Peyer's patch (tissue), 4 donors: Measurements from ENCODE around the gene DDX27. TPM values are rescaled to one million over a fixed set of nuclear protein-coding genes. Genes with fewer than 3 reads are reported as not detected.
A peak's percentile ranks its signal among the peaks of the same experiment; 100 is the strongest.
"Not testable (repeated sequence)": the region's sequence is repeated elsewhere in the genome, so short reads cannot be mapped to it uniquely, and the experiment has no call there.

Experiments
- DNase-seq, 3 donors: peaks; one replicate each; pipeline ENCODE4 v3.0.0-alpha.2; 2017 to 2019
- H3K27ac ChIP-seq, 4 donors: fragments of 200-600 bp; sonication (generic); one replicate each; pipeline ENCODE4 v1.5.1; 2016 to 2019
- H3K27me3 ChIP-seq, 2 donors: fragments of 200-600 bp; sonication (generic); one replicate each; pipeline ENCODE4 v1.5.1; 2019
- H3K36me3 ChIP-seq, 3 donors: fragments of 200-600 bp; sonication (generic); one replicate each; pipeline ENCODE4 v1.5.1; 2016 to 2019
- H3K4me1 ChIP-seq, 4 donors: fragments of 200-600 bp; sonication (generic); one replicate each; pipeline ENCODE4 v1.5.1; 2016 to 2019
- H3K4me3 ChIP-seq, 4 donors: fragments of 200-600 bp; sonication (generic); 1 replicate in 3 of 4; 2 replicates in 1 of 4; pipeline ENCODE4 v1.5.1; 2016 to 2019; ENCODE audit warnings: mild to moderate bottlenecking in 1 of 4
- H3K9me3 ChIP-seq, 4 donors: fragments of 200-600 bp; sonication (generic); one replicate each; pipeline ENCODE4 v1.5.1; 2016 to 2019; ENCODE audit warnings: mild to moderate bottlenecking in 1 of 4
- POLR2A ChIP-seq, 2 donors: fragments of 450-650 bp; IDR thresholded peaks; one replicate each; pipeline ENCODE4 v1.5.1; 2017; ENCODE audit warnings: antibody characterized with exemption in 2 of 2, mild to moderate bottlenecking in 2 of 2, moderate library complexity in 2 of 2
- total RNA-seq, 4 donors: library from RNA; depleted of rRNA; stranded (reverse); fragments of >200 nt; gene quantifications; one replicate each; pipeline ENCODE4 v1.1.0, GENCODE V29; 2016
- TF ChIP-seq, protein P1 (sequence below), 6 experiments: fragments of 450-650 bp in 4 of 6; fragments of 200-600 bp in 2 of 6; sonication (generic) in 1 of 6; IDR thresholded peaks; one replicate each; pipeline ENCODE4 v1.5.1; 2017 to 2019; ENCODE audit warnings: antibody characterized with exemption in 6 of 6, mild to moderate bottlenecking in 3 of 6, moderate library complexity in 1 of 6

The DDX27 gene
- total RNA-seq, 4 donors from 2014 or later, result 23.1 to 81.7 (median 39.2) TPM

- no peaks in the 10 kb centered on the region for H3K9me3 ChIP-seq
- H3K27me3 ChIP-seq, result no peaks in the 10 kb centered on the region
- TF ChIP-seq POLR2A (IDR thresholded peaks at IDR 0.05), result no peak
- TF ChIP-seq, protein P1, sequence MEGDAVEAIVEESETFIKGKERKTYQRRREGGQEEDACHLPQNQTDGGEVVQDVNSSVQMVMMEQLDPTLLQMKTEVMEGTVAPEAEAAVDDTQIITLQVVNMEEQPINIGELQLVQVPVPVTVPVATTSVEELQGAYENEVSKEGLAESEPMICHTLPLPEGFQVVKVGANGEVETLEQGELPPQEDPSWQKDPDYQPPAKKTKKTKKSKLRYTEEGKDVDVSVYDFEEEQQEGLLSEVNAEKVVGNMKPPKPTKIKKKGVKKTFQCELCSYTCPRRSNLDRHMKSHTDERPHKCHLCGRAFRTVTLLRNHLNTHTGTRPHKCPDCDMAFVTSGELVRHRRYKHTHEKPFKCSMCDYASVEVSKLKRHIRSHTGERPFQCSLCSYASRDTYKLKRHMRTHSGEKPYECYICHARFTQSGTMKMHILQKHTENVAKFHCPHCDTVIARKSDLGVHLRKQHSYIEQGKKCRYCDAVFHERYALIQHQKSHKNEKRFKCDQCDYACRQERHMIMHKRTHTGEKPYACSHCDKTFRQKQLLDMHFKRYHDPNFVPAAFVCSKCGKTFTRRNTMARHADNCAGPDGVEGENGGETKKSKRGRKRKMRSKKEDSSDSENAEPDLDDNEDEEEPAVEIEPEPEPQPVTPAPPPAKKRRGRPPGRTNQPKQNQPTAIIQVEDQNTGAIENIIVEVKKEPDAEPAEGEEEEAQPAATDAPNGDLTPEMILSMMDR (IDR thresholded peaks at IDR 0.05), result no peak
- no peak overlapping the region for H3K4me3 ChIP-seq
- H3K27ac ChIP-seq, result no peak overlapping the region
- no peaks in the 10 kb centered on the region for H3K36me3 ChIP-seq
- no peak for DNase-seq
- H3K4me1 ChIP-seq, result no peaks in the 10 kb centered on the region
Measured at GRCh38 chr20:49210757-49211110, 8.5 kb upstream of the DDX27 start.

GRCh38 chr20:49214571-49214970 lies 4.6 kb upstream of the DDX27 start:
- Histone ChIP-seq H3K36me3 (no peaks in the 10 kb centered on the region), H3K9me3 (no peaks in the 10 kb centered on the region), H3K27me3 (no peaks in the 10 kb centered on the region), H3K4me3 (no peak overlapping the region), H3K27ac (no peak overlapping the region), H3K4me1 (no peaks in the 10 kb centered on the region)
- no peak for TF ChIP-seq POLR2A (IDR thresholded peaks at IDR 0.05)
- TF ChIP-seq, protein P1 (IDR thresholded peaks at IDR 0.05), result no peak
- DNase-seq, result no peak

DNA sequence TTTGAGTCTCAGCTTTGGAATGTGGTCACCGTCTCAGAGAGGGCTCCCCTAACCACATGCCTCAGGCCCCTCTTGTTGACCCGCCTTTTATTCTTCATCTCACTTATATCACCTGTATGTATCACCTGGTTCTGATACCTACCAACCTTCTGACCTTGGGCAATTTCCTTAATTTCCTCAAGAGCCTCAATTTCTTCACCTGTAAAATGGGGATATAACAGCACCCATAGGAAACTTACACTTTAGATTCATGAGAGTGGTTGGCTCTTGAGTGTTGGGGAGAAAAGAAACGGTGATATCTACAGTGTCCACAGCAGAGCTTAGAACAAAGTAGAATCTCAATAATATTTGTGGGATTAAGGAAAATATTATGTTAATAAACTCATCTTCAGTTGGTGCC lies 4.0 kb upstream of the DDX27 start:
- no peak for DNase-seq
- TF ChIP-seq, protein P1 (IDR thresholded peaks at IDR 0.05), result no peak
- TF ChIP-seq POLR2A (IDR thresholded peaks at IDR 0.05), result no peak
- no peaks in the 10 kb centered on the region for H3K27me3 ChIP-seq
- H3K27ac ChIP-seq, result no peak overlapping the region
- peaks cover 0 to 3% (median 1%) of the 10 kb centered on the region in 4 donors for H3K4me1 ChIP-seq
- H3K36me3 ChIP-seq, result no peaks in the 10 kb centered on the region
- H3K4me3 ChIP-seq, result no peak overlapping the region
- no peaks in the 10 kb centered on the region for H3K9me3 ChIP-seq

DNA sequence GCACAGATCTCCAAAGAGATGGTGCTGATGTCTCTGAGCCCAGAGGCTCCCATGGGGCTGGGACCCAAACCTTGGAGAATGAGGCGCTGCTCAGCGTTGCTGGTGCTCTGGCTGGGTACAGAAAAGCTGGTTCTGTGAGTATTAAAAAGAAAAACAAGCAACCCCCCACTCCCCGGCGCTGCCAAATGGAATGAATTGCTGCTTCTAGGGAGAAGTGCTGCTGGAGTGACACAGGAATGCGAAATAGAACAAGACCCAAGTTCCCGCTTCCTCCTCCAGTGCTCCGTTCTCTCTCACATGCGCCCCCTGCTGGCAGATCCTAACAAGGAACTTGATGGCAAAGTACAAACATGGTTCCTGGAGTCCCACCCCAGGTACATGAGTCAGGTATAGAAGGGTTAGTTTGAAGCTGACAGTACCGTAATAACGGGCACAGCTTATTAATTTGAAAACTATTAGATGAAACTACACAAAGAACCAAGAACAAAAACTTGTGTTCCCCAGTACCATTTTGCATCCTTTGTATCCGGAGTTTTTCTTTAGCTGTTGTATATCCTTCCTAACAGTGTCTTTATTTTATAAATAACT lies 2.1 kb upstream of the DDX27 start:
- no peak for TF ChIP-seq POLR2A (IDR thresholded peaks at IDR 0.05)
- TF ChIP-seq, protein P1 (IDR thresholded peaks at IDR 0.05), result peak; percentile 83 to 94 (median 92)
- H3K4me3 ChIP-seq, result peak overlapping the region in 1 of 4 donors; percentile 26
- H3K27ac ChIP-seq, result peak overlapping the region in 1 of 4 donors; percentile 25
- peak; percentile 95 to 98 (median 98) for DNase-seq
- H3K27me3 ChIP-seq, result no peaks in the 10 kb centered on the region
- no peaks in the 10 kb centered on the region for H3K9me3 ChIP-seq
- peaks cover 0 to 7% (median 3%) of the 10 kb centered on the region in 4 donors for H3K4me1 ChIP-seq
- peaks cover 0 to 8% (median 0%) of the 10 kb centered on the region in 3 donors for H3K36me3 ChIP-seq

DNA sequence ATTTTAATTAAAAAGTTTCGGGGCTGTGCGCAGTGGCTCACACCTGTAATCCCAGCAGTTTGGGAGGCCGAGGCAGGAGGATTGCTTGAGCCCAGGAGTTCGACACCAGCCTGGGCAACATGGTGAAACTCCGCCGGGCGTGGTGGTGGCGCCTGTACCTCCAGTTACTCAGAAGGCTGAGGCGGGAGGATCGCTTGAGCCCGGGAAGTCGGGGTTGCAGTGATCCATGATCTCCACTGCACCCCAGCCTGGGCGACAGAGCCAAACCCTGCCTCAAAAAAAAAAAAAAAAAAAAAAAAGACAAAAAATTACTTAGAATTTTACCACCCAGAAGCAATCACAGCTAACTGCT lies 501 bp upstream of the DDX27 start:
- peaks cover 0 to 24% (median 0%) of the 10 kb centered on the region in 3 donors for H3K36me3 ChIP-seq
- H3K4me3 ChIP-seq, result peak overlapping the region in 3 of 4 donors; percentile 63 to 89 (median 74)
- H3K27me3 ChIP-seq, H3K9me3 ChIP-seq, H3K4me1 ChIP-seq: not testable (repeated sequence)
- H3K27ac ChIP-seq, result peak overlapping the region; percentile 85 to 95 (median 92)
- DNase-seq, result peak; percentile 25 to 68 (median 56)

DNA sequence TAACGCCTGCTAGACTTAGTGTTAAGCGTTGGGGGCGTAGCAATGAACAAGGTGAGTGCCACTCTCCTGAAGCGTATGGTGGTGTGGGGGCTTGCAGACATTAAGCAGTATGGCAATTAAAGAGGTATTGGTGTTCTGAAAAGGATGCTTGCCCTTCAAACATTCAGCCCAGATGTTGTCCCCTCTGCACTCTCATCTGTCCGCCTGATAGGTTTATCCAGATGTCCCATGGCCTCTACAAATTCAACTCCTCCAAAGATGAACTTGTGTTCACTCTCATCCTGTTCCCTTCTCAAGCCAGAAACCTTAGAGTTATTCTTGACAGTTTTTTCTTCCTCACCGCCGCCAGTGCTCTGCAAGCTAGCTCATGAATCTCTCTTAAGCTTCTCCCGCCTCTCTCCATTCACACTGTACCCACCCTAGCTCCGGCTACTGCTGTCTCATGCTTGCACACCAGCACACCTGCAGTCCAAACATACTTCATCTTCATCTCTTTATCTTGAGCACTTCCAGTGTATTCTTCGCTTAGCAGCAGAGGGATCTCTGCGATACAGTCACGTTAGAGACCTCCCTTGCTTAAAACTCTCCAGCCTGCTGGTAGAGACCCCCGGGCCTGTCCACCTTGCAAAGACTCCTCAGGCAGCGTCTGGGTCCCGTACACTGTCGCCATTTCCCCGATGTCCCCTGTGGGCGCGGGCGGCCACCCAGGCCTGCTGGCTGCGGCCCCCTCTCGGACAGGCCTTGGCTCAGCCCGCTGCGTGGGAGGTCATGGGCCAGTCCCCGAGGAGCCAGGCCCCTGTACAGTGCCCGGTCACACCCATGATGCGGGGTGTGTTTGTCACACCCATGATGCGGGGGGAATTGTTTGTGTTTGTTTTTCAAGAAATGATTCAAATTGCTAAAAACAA lies 962 bp downstream of the DDX27 start:
- peaks cover 0 to 7% (median 3%) of the 10 kb centered on the region in 4 donors for H3K4me1 ChIP-seq
- no peak for TF ChIP-seq POLR2A (IDR thresholded peaks at IDR 0.05)
- TF ChIP-seq, protein P1 (IDR thresholded peaks at IDR 0.05), result no peak
- H3K27ac ChIP-seq, result peak overlapping the region; percentile 85 to 95 (median 92)
- H3K27me3 ChIP-seq, result no peaks in the 10 kb centered on the region
- H3K4me3 ChIP-seq, result peak overlapping the region; percentile 63 to 89 (median 72)
- no peak for DNase-seq
- peaks cover 0 to 39% (median 0%) of the 10 kb centered on the region in 3 donors for H3K36me3 ChIP-seq
- H3K9me3 ChIP-seq, result no peaks in the 10 kb centered on the region
